Astrocyte of the cerebellum (primary cell): Measurements from ENCODE around the gene POLR2E.

Source experiments
- DNase-seq: peaks from one replicate; pipeline ENCODE4 v3.0.0-alpha.2; 2011; ENCODE audit warnings: low read depth
- H3K4me3 ChIP-seq: 2 replicates; pipeline ENCODE4 v1.5.1; 2011; ENCODE audit warnings: mild to moderate bottlenecking, low read depth, low read length, moderate library complexity
- in situ Hi-C: cut with HindIII; loops from 2 replicates; pipeline ENCODE4 v1.10.0; 2017; ENCODE audit warnings: low sequenced_read_pairs
- TF ChIP-seq, protein P1 (sequence below): IDR thresholded peaks from 2 replicates; pipeline ENCODE4 v1.5.1; 2012; ENCODE audit warnings: low read length, low read depth, moderate library complexity, mild to moderate bottlenecking; ENCODE audit errors: missing control alignments

The POLR2E gene

GRCh38 chr19:1041272-1041834 is 53.8 kb downstream of the POLR2E start:
- TF ChIP-seq, protein P1, sequence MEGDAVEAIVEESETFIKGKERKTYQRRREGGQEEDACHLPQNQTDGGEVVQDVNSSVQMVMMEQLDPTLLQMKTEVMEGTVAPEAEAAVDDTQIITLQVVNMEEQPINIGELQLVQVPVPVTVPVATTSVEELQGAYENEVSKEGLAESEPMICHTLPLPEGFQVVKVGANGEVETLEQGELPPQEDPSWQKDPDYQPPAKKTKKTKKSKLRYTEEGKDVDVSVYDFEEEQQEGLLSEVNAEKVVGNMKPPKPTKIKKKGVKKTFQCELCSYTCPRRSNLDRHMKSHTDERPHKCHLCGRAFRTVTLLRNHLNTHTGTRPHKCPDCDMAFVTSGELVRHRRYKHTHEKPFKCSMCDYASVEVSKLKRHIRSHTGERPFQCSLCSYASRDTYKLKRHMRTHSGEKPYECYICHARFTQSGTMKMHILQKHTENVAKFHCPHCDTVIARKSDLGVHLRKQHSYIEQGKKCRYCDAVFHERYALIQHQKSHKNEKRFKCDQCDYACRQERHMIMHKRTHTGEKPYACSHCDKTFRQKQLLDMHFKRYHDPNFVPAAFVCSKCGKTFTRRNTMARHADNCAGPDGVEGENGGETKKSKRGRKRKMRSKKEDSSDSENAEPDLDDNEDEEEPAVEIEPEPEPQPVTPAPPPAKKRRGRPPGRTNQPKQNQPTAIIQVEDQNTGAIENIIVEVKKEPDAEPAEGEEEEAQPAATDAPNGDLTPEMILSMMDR = no peak
- no peak for DNase-seq
- H3K4me3 ChIP-seq = peak overlapping the region; percentile 50
- in situ Hi-C loops = no loop called here

DNA sequence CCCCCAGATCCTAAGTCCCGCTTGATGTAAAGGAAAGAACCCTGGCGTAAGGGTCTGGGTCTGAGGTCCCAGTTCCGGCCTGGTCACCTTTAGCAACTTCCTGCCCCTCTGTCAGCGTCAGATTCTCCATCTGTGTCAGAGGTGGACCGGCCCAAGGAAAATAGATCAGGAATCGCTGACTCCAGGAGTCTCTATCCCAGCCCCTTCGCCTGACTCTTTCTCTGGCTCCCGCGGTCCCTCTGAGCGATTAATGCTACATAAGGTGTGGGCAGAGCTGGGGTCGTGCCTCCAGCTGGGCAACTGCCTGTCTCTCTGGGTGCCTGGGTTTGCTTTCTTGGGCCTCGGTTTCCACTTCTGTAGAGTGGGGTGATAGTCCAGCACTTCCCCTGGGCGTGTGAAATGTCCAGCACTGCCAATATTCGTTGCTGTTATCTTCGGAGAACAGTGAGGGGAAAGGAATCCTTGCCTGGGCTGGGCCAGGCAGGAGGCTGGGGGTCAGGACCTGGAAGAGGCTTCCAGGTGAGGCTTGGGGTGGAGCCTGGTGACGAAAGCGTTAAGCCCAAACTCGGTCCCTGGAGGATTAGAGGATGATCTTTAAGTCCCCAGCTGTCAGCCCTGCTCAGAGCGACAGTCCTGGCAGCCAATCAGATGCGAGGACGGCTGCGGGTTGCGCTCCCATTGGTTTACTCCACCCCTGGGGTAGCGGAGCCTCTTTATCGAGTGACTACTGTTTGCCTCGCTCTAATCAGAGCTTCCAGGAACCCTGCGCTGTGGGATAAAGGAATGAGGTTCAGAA is 54.5 kb downstream of the POLR2E start:
- TF ChIP-seq, protein P1 = no peak
- in situ Hi-C loops = no loop called here
- DNase-seq = peak; percentile 86
- peak overlapping the region; percentile 50 for H3K4me3 ChIP-seq

DNA sequence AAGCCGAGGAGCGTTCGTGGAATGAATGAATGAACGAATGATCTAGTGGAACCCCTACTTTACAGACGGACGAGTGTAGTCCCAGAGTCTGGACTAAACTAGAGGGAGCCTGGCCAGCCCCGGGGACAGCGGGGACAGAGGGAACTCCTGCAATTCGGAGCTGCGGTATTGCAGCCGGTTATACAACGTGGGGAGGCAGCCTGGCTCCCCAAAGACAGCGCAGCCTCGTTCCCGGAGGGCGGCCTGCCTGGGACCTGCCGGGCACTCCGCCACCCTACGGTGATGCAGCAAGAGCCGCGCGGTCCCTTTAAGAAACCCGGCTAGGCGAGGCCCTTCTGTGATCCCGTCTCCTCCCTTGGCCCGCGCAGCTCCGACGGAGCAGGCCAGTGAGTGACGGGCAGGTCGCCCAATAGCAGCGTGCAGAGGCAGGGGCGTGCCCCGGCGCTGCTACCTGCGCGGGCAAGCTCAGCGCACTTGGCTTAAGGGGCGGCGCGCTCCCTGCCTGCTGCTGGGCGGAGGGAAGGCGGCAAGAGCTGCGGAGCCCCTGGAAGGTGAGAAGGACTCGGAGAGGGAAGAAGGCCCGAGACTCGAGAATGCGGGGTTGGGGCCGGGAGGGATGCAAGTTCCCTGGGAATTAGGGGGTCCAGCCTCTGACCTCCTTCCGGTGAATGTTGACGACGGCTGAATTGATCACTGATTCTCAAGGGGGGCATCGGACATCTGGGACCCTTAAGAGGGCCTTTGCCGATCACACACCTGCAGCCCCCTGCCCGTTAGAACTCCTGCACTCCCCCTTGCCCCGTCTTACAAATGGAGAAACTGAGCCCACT is 55.3 kb downstream of the POLR2E start, which contains the start of gene ABCA7:
TSS of gene ABCA7 (plus strand) at position 462 of the 830 bp plus-strand sequence. CDS start 1,255 bp downstream, outside the sequence.
- peak; percentile 93 for DNase-seq
- peak within 1 kb of the TSS; percentile 50 for H3K4me3 ChIP-seq
- in situ Hi-C loops = no loop called here
- TF ChIP-seq, protein P1 = no peak

GRCh38 chr19:1038978-1039645 is 56.1 kb downstream of the POLR2E start:
- DNase-seq = no peak
- H3K4me3 ChIP-seq = peak overlapping the region; percentile 50
- TF ChIP-seq, protein P1 = no peak
- in situ Hi-C loops = no loop called here

- no peak for DNase-seq
- TF ChIP-seq, protein P1 = no peak
- H3K4me3 ChIP-seq = no peak overlapping the region
- in situ Hi-C loops = no loop called here
These were observed 57.5 kb downstream of the POLR2E start for GRCh38 chr19:1037621-1038064.
